CD14-positive monocyte (primary cell): ENCODE data around the gene PTPRN2. TPM values are rescaled to one million over a fixed set of nuclear protein-coding genes. Genes with fewer than 3 reads are reported as not detected.

Experiments
- DNase-seq, 3 donors: peaks; one replicate each; pipeline ENCODE4 v3.0.0-alpha.2; 2011 to 2022
- H2AFZ ChIP-seq: 2 replicates; pipeline ENCODE4 v1.6.0; 2012; ENCODE audit warnings: mild to moderate bottlenecking, low read depth, low read length, inconsistent platforms; ENCODE audit not compliant: insufficient read depth, poor library complexity, severe bottlenecking
- H3K27ac ChIP-seq, 2 donors: 1 replicate in 1 of 2; 2 replicates in 1 of 2; pipeline ENCODE4 v1.5.1; 2012 to 2013; ENCODE audit warnings: low read length in 2 of 2, control low read depth in 1 of 2, inconsistent platforms in 1 of 2, low read depth in 1 of 2, mild to moderate bottlenecking in 1 of 2
- H3K27me3 ChIP-seq, 2 donors: one replicate each; pipeline versions ENCODE4 v1.6.0 to v1.6.1; 2011 to 2013; ENCODE audit warnings: low read length in 2 of 2; ENCODE audit not compliant: control insufficient read depth in 2 of 2, insufficient read depth in 2 of 2
- H3K36me3 ChIP-seq, 2 donors: replicated peaks in 1 of 2; 1 replicate in 1 of 2; 2 replicates in 1 of 2; pipeline versions ENCODE4 v1.5.1 to v1.6.1; 2012 to 2013; ENCODE audit warnings: low read length in 2 of 2, control low read depth in 1 of 2, inconsistent platforms in 1 of 2, mild to moderate bottlenecking in 1 of 2; ENCODE audit not compliant: insufficient read depth in 2 of 2, control insufficient read depth in 1 of 2
- H3K4me1 ChIP-seq, 2 donors: 1 replicate in 1 of 2; 2 replicates in 1 of 2; pipeline versions ENCODE4 v1.5.1 to v1.6.1; 2012 to 2013; ENCODE audit warnings: low read length in 2 of 2, control low read depth in 1 of 2, inconsistent platforms in 1 of 2, mild to moderate bottlenecking in 1 of 2, moderate library complexity in 1 of 2; ENCODE audit not compliant: insufficient read depth in 2 of 2, control insufficient read depth in 1 of 2
- H3K4me2 ChIP-seq: replicated peaks from 2 replicates; pipeline ENCODE3; 2012; ENCODE audit warnings: low read length, moderate library complexity, mild to moderate bottlenecking; ENCODE audit not compliant: poor library complexity, severe bottlenecking; ENCODE audit errors: extremely low read depth
- H3K4me3 ChIP-seq, 3 experiments: fragments of 200-600 bp in 1 of 3; sonication (generic) in 1 of 3; replicated peaks in 1 of 3; 1 replicate in 2 of 3; 2 replicates in 1 of 3; pipeline ENCODE4 v1.5.1; 2011 to 2013; ENCODE audit warnings: low read length in 3 of 3, mild to moderate bottlenecking in 3 of 3, control low read depth in 2 of 3, low read depth in 2 of 3, inconsistent platforms in 1 of 3, moderate library complexity in 1 of 3
- H3K79me2 ChIP-seq: 2 replicates; pipeline ENCODE4 v1.6.0; 2012; ENCODE audit warnings: mild to moderate bottlenecking, control low read depth, inconsistent platforms, low read length, moderate library complexity; ENCODE audit not compliant: insufficient read depth
- H3K9ac ChIP-seq: 2 replicates; pipeline ENCODE4 v1.6.0; 2017; ENCODE audit warnings: low read length, mild to moderate bottlenecking; ENCODE audit not compliant: insufficient read depth, poor library complexity, severe bottlenecking
- H3K9me3 ChIP-seq, 2 donors: replicated peaks in 1 of 2; 1 replicate in 1 of 2; 2 replicates in 1 of 2; pipeline versions ENCODE4 v1.5.1 to v1.6.1; 2012 to 2013; ENCODE audit warnings: low read length in 2 of 2, control low read depth in 1 of 2; ENCODE audit not compliant: control insufficient read depth in 1 of 2, insufficient read depth in 1 of 2
- H4K20me1 ChIP-seq: 2 replicates; pipeline ENCODE4 v1.6.0; 2012; ENCODE audit warnings: mild to moderate bottlenecking, low read length, control low read depth, moderate library complexity; ENCODE audit not compliant: insufficient read depth
- H3K27ac Mint-ChIP-seq, 7 donors: one replicate each; pipeline ENCODE4 v1.8.0; 2020; ENCODE audit warnings: mild to moderate bottlenecking in 7 of 7, mixed read lengths in 7 of 7, moderate library complexity in 6 of 7, inconsistent platforms in 2 of 7
- H3K27me3 Mint-ChIP-seq, 3 donors: one replicate each; pipeline ENCODE4 v1.8.0; 2021 to 2022; ENCODE audit warnings: low read depth in 3 of 3, mild to moderate bottlenecking in 3 of 3, mixed read lengths in 3 of 3, moderate library complexity in 3 of 3, inconsistent platforms in 1 of 3
- H3K36me3 Mint-ChIP-seq, 2 donors: one replicate each; pipeline ENCODE4 v1.8.0; 2020; ENCODE audit warnings: mixed read lengths in 2 of 2, inconsistent platforms in 1 of 2, mild to moderate bottlenecking in 1 of 2
- H3K4me1 Mint-ChIP-seq: one replicate; pipeline ENCODE4 v1.8.0; 2020; ENCODE audit warnings: mild to moderate bottlenecking, mixed read lengths
- H3K4me3 Mint-ChIP-seq, 2 donors: one replicate each; pipeline ENCODE4 v1.8.0; 2020; ENCODE audit warnings: mild to moderate bottlenecking in 2 of 2, mixed read lengths in 2 of 2, moderate library complexity in 1 of 2
- H3K9me3 Mint-ChIP-seq, 7 donors: one replicate each; pipeline ENCODE4 v1.8.0; 2020 to 2022; ENCODE audit warnings: mixed read lengths in 7 of 7, mild to moderate bottlenecking in 6 of 7, moderate library complexity in 6 of 7, inconsistent platforms in 2 of 7
- CTCF ChIP-seq: fragments of 200-600 bp; IDR thresholded peaks from one replicate; pipeline ENCODE4 v1.8.0; 2022; ENCODE audit warnings: antibody characterized with exemption, mild to moderate bottlenecking
- WGBS: methylation state at CpG from one replicate; pipeline ENCODE4 v1.1.5; 2013; ENCODE audit warnings: missing lambda C conversion rate; ENCODE audit not compliant: insufficient coverage; 5-methylcytosine and 5-hydroxymethylcytosine counted together
- intact Hi-C, 2 donors: fragments of 100-400 bp; cut with micrococcal nuclease; formaldehyde crosslinking; loops; one replicate each; pipeline versions ENCODE4 v1.15.0 to v1.15.1; 2023
- polyA plus RNA-seq, 3 donors: library from polyadenylated mRNA; depleted of rRNA in 1 of 3; unstranded in 2 of 3; stranded (reverse) in 1 of 3; fragments of 300-500 nt in 2 of 3; fragments of >200 nt in 1 of 3; fragmentation: Illumina TruSeq in 2 of 3; gene quantifications; 1 replicate in 2 of 3; 2 replicates in 1 of 3; pipeline ENCODE4 v1.2.3, GENCODE V29; 2012 to 2021

Gene PTPRN2
- polyA plus RNA-seq, 3 donors: 0.25 to 1.4 (median 0.97) TPM

DNA sequence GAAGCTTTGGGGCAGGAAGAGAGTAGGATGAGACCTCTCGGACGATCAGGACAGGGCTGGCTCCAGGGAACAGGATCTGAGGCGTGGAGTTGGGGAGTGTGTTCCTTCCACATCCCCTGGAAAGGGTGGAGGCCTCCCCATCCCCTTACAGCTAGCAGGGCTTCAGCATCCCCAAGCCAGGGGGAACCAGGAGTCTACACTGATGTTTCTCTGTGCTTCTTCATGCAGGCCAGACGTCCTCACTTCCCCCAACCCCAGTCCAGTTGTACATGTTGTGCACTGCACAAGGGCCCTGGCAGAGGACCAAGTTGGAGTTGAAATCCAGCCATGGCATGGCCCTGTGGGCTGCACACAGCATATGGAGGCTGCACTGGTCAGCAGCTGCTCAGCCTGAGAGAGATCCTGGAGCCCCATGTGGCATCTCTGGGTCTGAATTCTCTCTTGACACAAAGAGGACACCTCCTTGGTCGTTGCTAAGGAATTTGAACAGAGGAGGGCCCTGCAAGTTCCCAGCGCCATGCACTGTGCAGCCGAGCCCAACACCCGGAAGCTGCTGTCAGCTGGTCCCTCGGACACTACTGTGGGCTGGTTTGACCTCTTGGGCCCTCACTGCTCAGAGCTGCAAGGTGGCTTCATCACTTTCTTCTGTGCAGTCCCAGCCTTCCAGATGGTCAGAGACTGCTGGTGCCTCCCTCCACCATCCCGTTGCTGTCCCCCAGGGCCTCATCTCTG, 1069.7 kb downstream of the PTPRN2 start:
- DNase-seq: no peak
- Mint-ChIP-seq H3K9me3 (peaks cover 0 to 5% (median 0%) of the 10 kb centered on the region in 7 donors), H3K36me3 (no peaks in the 10 kb centered on the region), H3K4me1 (no peaks in the 10 kb centered on the region), H3K27ac (no peak overlapping the region), H3K4me3 (no peak overlapping the region), H3K27me3 (peaks cover 4 to 12% (median 10%) of the 10 kb centered on the region in 3 donors)
- no peaks in the 10 kb centered on the region for H4K20me1 ChIP-seq
- no peak overlapping the region for H2AFZ ChIP-seq
- no peaks in the 10 kb centered on the region for H3K36me3 ChIP-seq
- no peak for TF ChIP-seq CTCF
- no peaks in the 10 kb centered on the region for H3K27me3 ChIP-seq
- intact Hi-C loops: no loop called here
- no peaks in the 10 kb centered on the region for H3K9me3 ChIP-seq
- H3K4me2 ChIP-seq: no peak overlapping the region
- no peak overlapping the region for H3K9ac ChIP-seq
- whole genome bisulfite sequencing: 89% methylated on average over 9 of the region's 10 CpGs
- no peaks in the 10 kb centered on the region for H3K79me2 ChIP-seq
- no peaks in the 10 kb centered on the region for H3K4me1 ChIP-seq
- no peak overlapping the region for H3K4me3 ChIP-seq
- no peak overlapping the region for H3K27ac ChIP-seq

DNA sequence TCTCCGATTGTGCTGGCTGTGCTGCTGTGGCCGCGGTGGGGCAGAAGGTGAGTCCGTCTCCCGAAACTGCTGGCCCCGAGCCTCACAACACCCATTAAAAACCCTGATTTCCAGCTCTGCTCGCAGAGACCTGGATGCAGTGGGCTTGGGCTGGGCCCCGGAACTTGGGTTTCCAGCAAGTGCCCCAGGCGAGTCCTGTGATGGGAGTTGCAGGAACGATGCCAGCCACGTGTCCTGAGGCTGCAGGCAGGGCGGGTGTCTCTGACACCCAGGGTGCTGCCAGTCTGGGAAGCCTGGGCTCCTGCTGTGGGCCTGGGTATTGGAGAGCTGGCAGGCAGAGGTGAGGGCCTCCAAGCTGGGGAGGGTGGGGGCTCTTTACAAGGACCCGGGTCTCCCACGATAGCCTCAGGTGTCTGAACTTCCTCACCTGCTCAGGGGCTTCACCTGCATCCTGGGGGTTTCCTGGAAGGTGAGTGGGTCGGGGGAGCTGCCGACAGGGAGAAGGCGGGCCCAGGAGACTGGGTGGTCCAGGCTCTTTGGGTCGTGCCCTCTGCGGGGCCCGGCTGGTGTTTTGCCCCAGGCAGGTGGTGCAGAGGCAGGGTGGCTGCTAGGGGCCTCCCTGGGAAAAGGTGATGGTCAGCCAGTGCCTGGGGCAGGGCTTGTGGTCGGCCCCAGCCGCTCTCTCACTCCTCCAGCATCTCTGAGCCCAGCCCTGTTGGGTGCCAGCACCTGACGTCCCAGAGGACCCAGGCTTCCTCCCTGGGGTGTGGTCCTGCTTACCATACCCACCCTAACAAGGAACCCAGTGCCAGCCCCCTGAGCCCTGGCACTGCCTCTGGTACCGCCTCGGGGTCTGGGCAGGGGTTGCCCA, 1070.5 kb downstream of the PTPRN2 start:
- H3K9me3 Mint-ChIP-seq: peaks cover 0 to 5% (median 2%) of the 10 kb centered on the region in 7 donors
- Histone ChIP-seq H3K4me1 (no peaks in the 10 kb centered on the region), H3K4me3 (no peak overlapping the region), H4K20me1 (no peaks in the 10 kb centered on the region), H3K27ac (no peak overlapping the region), H3K4me2 (no peak overlapping the region), H3K79me2 (no peaks in the 10 kb centered on the region), H3K9me3 (no peaks in the 10 kb centered on the region), H3K9ac (no peak overlapping the region), H3K36me3 (no peaks in the 10 kb centered on the region), H3K27me3 (no peaks in the 10 kb centered on the region), H2AFZ (no peak overlapping the region)
- peaks cover 6 to 12% (median 12%) of the 10 kb centered on the region in 3 donors for H3K27me3 Mint-ChIP-seq
- DNase-seq: no peak
- no peaks in the 10 kb centered on the region for H3K36me3 Mint-ChIP-seq
- TF ChIP-seq CTCF: no peak
- intact Hi-C loops: no loop called here
- H3K4me3 Mint-ChIP-seq: no peak overlapping the region
- H3K4me1 Mint-ChIP-seq: no peaks in the 10 kb centered on the region
- no peak overlapping the region for H3K27ac Mint-ChIP-seq
- 89% methylated on average over 22 of the region's 25 CpGs for WGBS
